Suprapubic skin (tissue), 4 donors: ENCODE results near the gene PKMYT1. TPM values are rescaled to one million over a fixed set of nuclear protein-coding genes. Genes with fewer than 3 reads are reported as not detected.

Experiments
- DNase-seq, 2 donors: peaks; one replicate each; pipeline ENCODE4 v3.0.0-alpha.2; 2019; ENCODE audit warnings: low spot score in 2 of 2
- H3K27ac ChIP-seq: fragments of 200-600 bp; sonication (generic); one replicate; pipeline ENCODE4 v1.5.1; 2019
- H3K27me3 ChIP-seq: fragments of 200-600 bp; sonication (generic); one replicate; pipeline ENCODE4 v1.5.1; 2019
- H3K36me3 ChIP-seq: fragments of 200-600 bp; sonication (generic); one replicate; pipeline ENCODE4 v1.5.1; 2019
- H3K4me1 ChIP-seq: fragments of 200-600 bp; sonication (generic); one replicate; pipeline ENCODE4 v1.5.1; 2019
- H3K4me3 ChIP-seq: fragments of 200-600 bp; sonication (generic); one replicate; pipeline ENCODE4 v1.5.1; 2019; ENCODE audit warnings: mild to moderate bottlenecking
- H3K9me3 ChIP-seq: fragments of 200-600 bp; sonication (generic); one replicate; pipeline ENCODE4 v1.5.1; 2019
- EP300 ChIP-seq: sonication (generic); formaldehyde crosslinking; IDR thresholded peaks from one replicate; pipeline ENCODE4 v1.6.1; 2017; ENCODE audit warnings: antibody characterized with exemption
- POLR2A ChIP-seq, 2 donors: fragments of 450-650 bp; IDR thresholded peaks; one replicate each; pipeline ENCODE4 v1.6.1; 2017; ENCODE audit warnings: antibody characterized with exemption in 2 of 2, mild to moderate bottlenecking in 2 of 2, moderate library complexity in 2 of 2
- POLR2AphosphoS5 ChIP-seq, 3 donors: sonication (generic); formaldehyde crosslinking; IDR thresholded peaks; one replicate each; pipeline ENCODE4 v1.6.1; 2017; ENCODE audit warnings: antibody characterized with exemption in 3 of 3
- WGBS: methylation state at CpG from one replicate; pipeline ENCODE4 v1.1.5; 2018; 5-methylcytosine and 5-hydroxymethylcytosine counted together
- total RNA-seq, 4 donors: library from RNA; depleted of rRNA; stranded (reverse); fragments of >200 nt; gene quantifications; one replicate each; pipeline ENCODE4 v1.1.0, GENCODE V29; 2016
- TF ChIP-seq, protein P1 (sequence below), 2 donors: fragments of 200-600 bp in 1 of 2; fragments of 450-650 bp in 1 of 2; sonication (generic) in 1 of 2; IDR thresholded peaks; one replicate each; pipeline ENCODE4 v1.5.1; 2016 to 2019; ENCODE audit warnings: antibody characterized with exemption in 2 of 2, mild to moderate bottlenecking in 1 of 2, moderate library complexity in 1 of 2

Gene PKMYT1
- total RNA-seq, 4 donors from 2014 or later = 1.9 to 6.4 (median 4.7) TPM

DNA sequence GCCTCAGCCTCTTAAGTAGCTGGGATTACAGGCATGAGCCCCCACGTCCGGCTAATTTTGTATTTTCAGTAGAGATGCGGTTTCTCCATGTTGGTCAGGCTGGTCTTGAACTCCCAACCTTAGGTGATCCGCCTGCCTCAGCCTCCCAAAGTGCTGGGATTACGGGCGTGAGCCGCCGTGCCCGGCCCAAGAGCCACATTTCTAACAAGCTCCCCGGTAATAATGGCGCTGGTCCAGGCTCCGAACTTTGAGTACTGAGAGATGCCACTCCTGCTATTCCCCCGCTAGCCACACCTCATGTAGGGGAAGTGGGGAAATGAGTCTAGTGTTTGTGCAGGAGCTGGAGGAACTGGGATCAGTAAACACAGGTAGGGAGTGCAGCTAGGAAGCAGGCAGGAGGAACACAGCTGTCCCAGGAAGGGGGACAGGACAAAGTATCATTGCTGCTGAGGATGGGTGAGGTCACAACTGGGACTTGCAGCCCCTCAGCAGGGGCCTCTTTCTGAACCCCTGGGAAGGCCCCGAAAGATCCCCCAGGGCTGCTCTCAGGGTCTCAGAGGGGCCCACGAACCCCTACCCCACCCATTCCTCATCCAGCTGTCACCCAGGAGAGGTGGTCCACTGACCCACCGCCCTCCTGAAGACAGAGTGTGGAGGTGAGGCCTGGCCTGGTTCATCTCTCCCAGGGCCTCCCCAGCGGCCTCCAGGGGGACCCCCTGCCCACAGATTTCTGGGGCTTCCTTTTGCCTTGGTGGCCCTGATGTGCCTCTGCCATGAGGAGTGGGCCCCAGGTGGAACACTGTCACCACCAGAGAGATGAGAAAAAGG is 19.8 kb downstream of the PKMYT1 start:
- Histone ChIP-seq H3K36me3 (no peaks in the 10 kb centered on the region), H3K9me3 (no peaks in the 10 kb centered on the region), H3K27ac (no peak overlapping the region), H3K27me3 (peaks cover 83% of the 10 kb centered on the region), H3K4me1 (peaks cover 47% of the 10 kb centered on the region), H3K4me3 (no peak overlapping the region)
- TF ChIP-seq POLR2AphosphoS5 (IDR thresholded peaks at IDR 0.05) (no peak), EP300 (no peak), POLR2A (IDR thresholded peaks at IDR 0.05) (no peak)
- TF ChIP-seq, protein P1, sequence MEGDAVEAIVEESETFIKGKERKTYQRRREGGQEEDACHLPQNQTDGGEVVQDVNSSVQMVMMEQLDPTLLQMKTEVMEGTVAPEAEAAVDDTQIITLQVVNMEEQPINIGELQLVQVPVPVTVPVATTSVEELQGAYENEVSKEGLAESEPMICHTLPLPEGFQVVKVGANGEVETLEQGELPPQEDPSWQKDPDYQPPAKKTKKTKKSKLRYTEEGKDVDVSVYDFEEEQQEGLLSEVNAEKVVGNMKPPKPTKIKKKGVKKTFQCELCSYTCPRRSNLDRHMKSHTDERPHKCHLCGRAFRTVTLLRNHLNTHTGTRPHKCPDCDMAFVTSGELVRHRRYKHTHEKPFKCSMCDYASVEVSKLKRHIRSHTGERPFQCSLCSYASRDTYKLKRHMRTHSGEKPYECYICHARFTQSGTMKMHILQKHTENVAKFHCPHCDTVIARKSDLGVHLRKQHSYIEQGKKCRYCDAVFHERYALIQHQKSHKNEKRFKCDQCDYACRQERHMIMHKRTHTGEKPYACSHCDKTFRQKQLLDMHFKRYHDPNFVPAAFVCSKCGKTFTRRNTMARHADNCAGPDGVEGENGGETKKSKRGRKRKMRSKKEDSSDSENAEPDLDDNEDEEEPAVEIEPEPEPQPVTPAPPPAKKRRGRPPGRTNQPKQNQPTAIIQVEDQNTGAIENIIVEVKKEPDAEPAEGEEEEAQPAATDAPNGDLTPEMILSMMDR (IDR thresholded peaks at IDR 0.05) = no peak
- DNase-seq = no peak
- 74% methylated on average over 15 of the region's 17 CpGs for WGBS

DNA sequence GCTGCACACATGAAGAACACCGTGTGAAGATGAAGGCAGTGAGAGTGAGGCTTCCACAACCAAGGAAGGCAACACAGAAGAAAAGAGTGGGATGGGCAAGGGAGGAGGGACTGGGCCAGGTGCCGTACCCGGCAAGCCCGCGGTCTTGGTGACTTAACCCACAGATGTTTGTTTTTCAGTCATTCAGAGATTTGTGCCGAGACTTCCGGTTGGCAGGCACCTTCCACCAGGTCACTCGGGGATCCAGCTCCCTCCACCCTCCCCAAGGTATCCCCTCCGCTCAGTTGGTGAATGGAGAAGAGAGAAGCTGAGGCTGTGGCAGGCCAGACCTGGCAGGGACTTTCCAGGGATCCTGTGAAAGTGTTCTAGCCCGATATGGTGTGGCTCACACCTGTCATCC is 21.0 kb downstream of the PKMYT1 start:
- Histone ChIP-seq H3K36me3 (no peaks in the 10 kb centered on the region), H3K27ac (no peak overlapping the region), H3K4me1 (peaks cover 42% of the 10 kb centered on the region), H3K27me3 (peaks cover 83% of the 10 kb centered on the region), H3K4me3 (no peak overlapping the region), H3K9me3 (no peaks in the 10 kb centered on the region)
- DNase-seq = no peak
- 51% methylated on average over 10 of the region's 10 CpGs for WGBS
- TF ChIP-seq POLR2AphosphoS5 (IDR thresholded peaks at IDR 0.05) (no peak), POLR2A (IDR thresholded peaks at IDR 0.05) (no peak), EP300 (no peak)
- TF ChIP-seq, protein P1 (IDR thresholded peaks at IDR 0.05) = no peak

DNA sequence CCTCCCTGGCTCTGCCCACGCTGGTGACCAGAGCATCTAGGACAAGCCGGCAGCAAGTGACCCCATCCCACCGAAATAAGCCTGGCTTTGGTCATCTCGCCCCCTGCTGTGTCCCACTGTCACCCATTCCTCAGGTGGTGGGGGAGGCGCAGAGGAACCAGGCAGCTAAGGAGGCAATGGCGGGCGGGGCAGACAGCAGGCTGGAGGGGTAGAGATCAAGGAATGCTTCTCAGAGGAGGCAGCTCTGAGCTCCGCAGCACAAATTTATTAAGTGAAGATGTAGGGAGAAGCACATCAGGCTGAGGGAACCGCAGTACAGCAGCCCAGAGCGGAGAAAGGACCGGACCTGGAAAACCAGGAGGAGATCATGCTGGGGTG is 23.7 kb downstream of the PKMYT1 start:
- H3K36me3 ChIP-seq = no peaks in the 10 kb centered on the region
- 83% methylated on average over 11 of the region's 11 CpGs for WGBS
- H3K4me1 ChIP-seq = peaks cover 18% of the 10 kb centered on the region
- no peak overlapping the region for H3K4me3 ChIP-seq
- no peak overlapping the region for H3K27ac ChIP-seq
- peaks cover 64% of the 10 kb centered on the region for H3K27me3 ChIP-seq
- TF ChIP-seq POLR2AphosphoS5 (IDR thresholded peaks at IDR 0.05) (no peak), POLR2A (IDR thresholded peaks at IDR 0.05) (no peak), EP300 (no peak)
- TF ChIP-seq, protein P1 (IDR thresholded peaks at IDR 0.05) = no peak
- no peaks in the 10 kb centered on the region for H3K9me3 ChIP-seq
- DNase-seq = no peak

DNA sequence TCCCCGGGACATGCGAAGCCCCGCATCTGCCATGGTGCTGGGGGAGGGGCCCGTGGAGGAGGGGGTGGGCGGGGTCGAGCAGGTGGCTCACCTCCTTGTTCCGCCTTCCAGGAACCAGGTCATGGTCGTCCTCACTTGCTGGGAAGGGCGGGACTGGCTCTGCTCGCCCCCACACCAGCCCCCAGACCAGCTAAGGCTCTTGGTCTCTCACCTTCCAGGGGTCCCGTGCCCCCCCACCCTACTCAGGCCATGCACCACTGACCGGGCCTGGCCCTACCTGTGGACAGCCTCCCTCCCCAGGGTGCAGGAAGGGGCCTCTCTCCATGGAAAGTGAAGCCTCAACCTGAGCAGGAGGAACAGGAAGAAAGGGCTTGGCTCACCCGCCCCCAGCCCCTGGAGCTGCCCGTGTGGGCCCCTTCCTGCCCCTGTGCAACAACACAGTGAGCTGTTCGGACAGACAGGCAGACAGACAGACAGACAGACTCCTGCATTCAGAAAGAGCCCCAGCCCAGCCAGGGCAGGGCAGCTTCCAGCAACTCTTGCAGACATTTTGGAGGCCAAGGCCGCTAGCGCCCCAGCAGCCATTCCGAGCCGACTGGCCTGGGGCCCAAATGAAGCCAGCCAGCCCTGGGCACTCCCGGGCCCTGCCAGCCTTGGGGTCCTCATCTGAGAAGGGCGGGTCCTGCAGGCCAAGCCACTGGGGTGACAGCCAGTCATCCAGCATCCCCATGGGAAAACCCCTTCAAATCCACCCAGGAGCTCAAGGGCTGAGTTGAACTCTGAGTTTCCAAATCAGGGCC is 24.3 kb downstream of the PKMYT1 start:
- peaks cover 16% of the 10 kb centered on the region for H3K4me1 ChIP-seq
- H3K36me3 ChIP-seq = no peaks in the 10 kb centered on the region
- H3K27me3 ChIP-seq = peaks cover 58% of the 10 kb centered on the region
- DNase-seq = peak in 1 of 2 donors; percentile 56
- 12% methylated on average over 3 of the region's 21 CpGs for WGBS
- TF ChIP-seq, protein P1 (IDR thresholded peaks at IDR 0.05) = no peak
- TF ChIP-seq POLR2A (IDR thresholded peaks at IDR 0.05) = no peak
- no peak for TF ChIP-seq EP300
- TF ChIP-seq POLR2AphosphoS5 (IDR thresholded peaks at IDR 0.05) = no peak
- H3K27ac ChIP-seq = no peak overlapping the region
- H3K4me3 ChIP-seq = no peak overlapping the region
- H3K9me3 ChIP-seq = no peaks in the 10 kb centered on the region

DNA sequence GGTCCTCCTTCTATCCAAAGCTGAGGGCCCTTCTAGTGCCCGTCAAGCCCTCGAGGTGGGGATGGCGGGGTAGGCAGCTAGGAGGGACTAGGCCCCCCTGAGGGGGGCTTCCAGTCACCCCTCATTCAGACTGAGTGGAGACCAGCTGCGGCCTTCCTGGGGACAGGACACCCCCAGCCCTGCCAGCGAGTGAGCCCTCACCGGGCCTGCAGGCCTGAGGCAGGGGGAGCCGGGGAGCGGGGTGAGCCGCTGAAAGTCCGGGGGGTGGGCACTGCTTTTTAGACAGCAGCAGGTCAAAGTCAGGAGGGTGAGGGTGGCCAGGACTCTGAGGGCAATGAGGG is 24.8 kb downstream of the PKMYT1 start:
- H3K4me1 ChIP-seq = peaks cover 16% of the 10 kb centered on the region
- WGBS = no CpG with 5 or more reads among the region's 10 CpGs
- no peak for TF ChIP-seq POLR2AphosphoS5 (IDR thresholded peaks at IDR 0.05)
- no peak for TF ChIP-seq POLR2A (IDR thresholded peaks at IDR 0.05)
- TF ChIP-seq EP300 = no peak
- TF ChIP-seq, protein P1 (IDR thresholded peaks at IDR 0.05) = no peak
- H3K27ac ChIP-seq = no peak overlapping the region
- H3K4me3 ChIP-seq = no peak overlapping the region
- H3K9me3 ChIP-seq = no peaks in the 10 kb centered on the region
- peaks cover 52% of the 10 kb centered on the region for H3K27me3 ChIP-seq
- H3K36me3 ChIP-seq = no peaks in the 10 kb centered on the region
- DNase-seq = peak in 1 of 2 donors; percentile 51
